GM18502 (cell line): Measurements from ENCODE around the gene TREM2.
"Not testable (repeated sequence)": the region's sequence is repeated elsewhere in the genome, so short reads cannot be mapped to it uniquely, and the experiment has no call there.

Experiments used
- ATAC-seq: cut with Tn5 transposase; IDR thresholded peaks from one replicate; pipeline ENCODE4 v1.9.1; 2021; ENCODE audit warnings: mild to moderate bottlenecking; ENCODE audit not compliant: unreplicated experiment, poor library complexity

Gene TREM2

GRCh38 chr6:41162687-41163418 is at the start of gene TREM2:
TSS of gene TREM2 (minus strand) at chr6:41163116. CDS start at chr6:41163082, 34 bp downstream.
- no peak for ATAC-seq

GRCh38 chr6:41209547-41210320 is 46.8 kb upstream of the TREM2 start:
- ATAC-seq, result no peak

GRCh38 chr6:41208439-41209106 is 45.7 kb upstream of the TREM2 start:
- ATAC-seq, result no peak

GRCh38 chr6:41204156-41204555 is 41.2 kb upstream of the TREM2 start:
- no peak for ATAC-seq

GRCh38 chr6:41201764-41202173 is 38.9 kb upstream of the TREM2 start:
- no peak for ATAC-seq

- peak; percentile 42 for ATAC-seq
Observed at GRCh38 chr6:41200901-41201763, 38.2 kb upstream of the TREM2 start, which contains the start of gene TREML2. TSS of gene TREML2 (minus strand) at chr6:41201149. CDS start at chr6:41201008, 141 bp downstream.

GRCh38 chr6:41200296-41200900 is 37.5 kb upstream of the TREM2 start:
- ATAC-seq, result peak; percentile 32

GRCh38 chr6:41199552-41200246 is 36.8 kb upstream of the TREM2 start:
- ATAC-seq, result peak; percentile 67

- no peak for ATAC-seq
Observed at GRCh38 chr6:41197234-41197633, 34.3 kb upstream of the TREM2 start.

GRCh38 chr6:41194386-41194785 is 31.5 kb upstream of the TREM2 start:
- ATAC-seq, result no peak

- ATAC-seq, result no peak
Observed at GRCh38 chr6:41193884-41194283, 31.0 kb upstream of the TREM2 start.

GRCh38 chr6:41193171-41193734 is 30.3 kb upstream of the TREM2 start:
- ATAC-seq, result no peak

GRCh38 chr6:41191569-41191968 is 28.7 kb upstream of the TREM2 start:
- no peak for ATAC-seq

GRCh38 chr6:41190791-41191190 is 27.9 kb upstream of the TREM2 start:
- ATAC-seq, result no peak

- no peak for ATAC-seq
Observed at GRCh38 chr6:41189967-41190366, 27.1 kb upstream of the TREM2 start.

GRCh38 chr6:41189046-41189445 is 26.1 kb upstream of the TREM2 start:
- ATAC-seq, result not testable (repeated sequence)

GRCh38 chr6:41187924-41188886 is 25.3 kb upstream of the TREM2 start:
- ATAC-seq, result no peak
